Cardiac fibroblast (primary cell): Measurements from ENCODE around the gene DCPS.

Experiments used
- DNase-seq, 2 donors: peaks; one replicate each; pipeline versions ENCODE4 v3.0.0 to v3.0.0-alpha.2; 2010; ENCODE audit warnings: low read depth in 2 of 2
- H3K4me3 ChIP-seq, 2 donors: replicated peaks in 1 of 2; 1 replicate in 1 of 2; 2 replicates in 1 of 2; pipeline ENCODE4 v1.5.1; 2011; ENCODE audit warnings: low read depth in 2 of 2, low read length in 2 of 2, mild to moderate bottlenecking in 2 of 2, moderate library complexity in 1 of 2
- TF ChIP-seq, protein P1 (sequence below): IDR thresholded peaks from one replicate; pipeline ENCODE4 v1.5.1; 2011; ENCODE audit warnings: low read depth, mild to moderate bottlenecking, low read length, inconsistent platforms

Gene DCPS

DNA sequence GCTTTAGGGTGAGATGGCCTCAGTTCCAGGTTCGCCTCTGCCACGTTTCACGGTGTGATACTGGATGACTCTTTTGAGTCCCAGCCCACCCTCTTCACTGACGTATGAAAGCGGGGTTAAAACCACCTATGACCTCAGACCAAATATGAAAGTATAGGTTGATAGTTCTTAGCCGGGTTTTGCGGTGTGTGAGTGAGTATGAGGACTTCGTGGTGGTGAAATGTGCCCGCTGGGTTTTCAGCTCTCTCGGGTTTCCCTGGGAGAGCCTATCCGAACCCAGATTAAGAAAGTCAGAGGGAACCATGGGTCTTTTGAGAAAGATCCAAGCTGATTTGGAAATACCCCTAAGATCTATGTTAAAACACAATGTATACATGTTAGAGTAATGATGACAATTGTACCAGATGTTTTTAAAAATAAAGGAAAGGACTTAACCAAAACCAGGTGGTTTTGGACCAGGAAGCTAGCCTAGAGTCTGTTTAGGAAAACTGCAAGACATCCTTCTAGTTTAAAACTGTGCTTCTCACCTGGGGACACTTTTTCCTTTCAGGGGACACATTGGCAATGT lies 25.9 kb downstream of the DCPS start:
- H3K4me3 ChIP-seq: no peak overlapping the region
- TF ChIP-seq, protein P1, sequence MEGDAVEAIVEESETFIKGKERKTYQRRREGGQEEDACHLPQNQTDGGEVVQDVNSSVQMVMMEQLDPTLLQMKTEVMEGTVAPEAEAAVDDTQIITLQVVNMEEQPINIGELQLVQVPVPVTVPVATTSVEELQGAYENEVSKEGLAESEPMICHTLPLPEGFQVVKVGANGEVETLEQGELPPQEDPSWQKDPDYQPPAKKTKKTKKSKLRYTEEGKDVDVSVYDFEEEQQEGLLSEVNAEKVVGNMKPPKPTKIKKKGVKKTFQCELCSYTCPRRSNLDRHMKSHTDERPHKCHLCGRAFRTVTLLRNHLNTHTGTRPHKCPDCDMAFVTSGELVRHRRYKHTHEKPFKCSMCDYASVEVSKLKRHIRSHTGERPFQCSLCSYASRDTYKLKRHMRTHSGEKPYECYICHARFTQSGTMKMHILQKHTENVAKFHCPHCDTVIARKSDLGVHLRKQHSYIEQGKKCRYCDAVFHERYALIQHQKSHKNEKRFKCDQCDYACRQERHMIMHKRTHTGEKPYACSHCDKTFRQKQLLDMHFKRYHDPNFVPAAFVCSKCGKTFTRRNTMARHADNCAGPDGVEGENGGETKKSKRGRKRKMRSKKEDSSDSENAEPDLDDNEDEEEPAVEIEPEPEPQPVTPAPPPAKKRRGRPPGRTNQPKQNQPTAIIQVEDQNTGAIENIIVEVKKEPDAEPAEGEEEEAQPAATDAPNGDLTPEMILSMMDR: no peak
- DNase-seq: no peak

DNA sequence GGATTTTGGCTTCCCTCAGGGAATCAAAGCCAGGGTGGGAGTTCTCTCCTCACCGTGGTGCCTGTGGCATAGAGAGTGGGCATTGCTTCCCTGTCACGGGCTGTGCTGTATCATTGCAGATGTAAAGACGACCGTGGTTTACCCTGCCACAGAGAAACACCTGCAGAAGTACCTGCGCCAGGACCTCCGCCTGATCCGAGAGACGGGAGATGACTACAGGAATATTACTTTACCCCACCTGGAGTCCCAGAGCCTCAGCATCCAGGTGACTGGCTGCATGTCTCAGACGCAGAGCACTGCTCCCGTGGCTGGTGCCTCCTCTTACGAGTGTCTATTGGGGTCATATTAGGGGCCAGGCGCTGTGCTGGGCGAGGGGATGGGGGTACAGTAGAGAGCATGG lies 27.4 kb downstream of the DCPS start:
- DNase-seq: no peak

DNA sequence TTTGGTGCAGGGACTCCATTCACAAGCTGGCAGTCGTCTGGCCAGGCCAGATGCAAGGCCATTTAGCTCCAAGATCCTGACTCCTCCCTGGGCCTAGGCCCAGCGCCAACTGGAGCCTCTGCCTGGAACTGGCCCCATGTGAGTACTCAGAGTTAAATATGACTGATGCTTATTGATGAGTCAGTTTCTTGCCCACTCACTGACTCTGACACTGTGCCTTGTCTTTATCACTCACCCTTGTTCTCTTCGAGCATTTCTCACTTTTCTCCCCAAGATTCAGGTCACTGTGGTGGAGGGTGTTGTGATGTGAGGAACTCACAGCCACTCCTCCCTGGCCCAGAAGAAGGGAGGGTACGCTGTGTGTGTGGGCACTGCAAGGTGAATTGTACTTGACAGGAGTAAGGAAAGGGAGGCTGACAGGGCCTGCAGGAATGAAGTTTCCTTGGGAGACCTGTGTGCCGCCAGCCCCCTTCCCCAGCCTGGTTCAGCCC lies 28.4 kb downstream of the DCPS start:
- no peak overlapping the region for H3K4me3 ChIP-seq
- peak; percentile 84 to 90 for DNase-seq
- TF ChIP-seq, protein P1: no peak

More for the DNA sequence above, 27.4 kb downstream of the DCPS start:
- TF ChIP-seq, protein P1: no peak
- no peak overlapping the region for H3K4me3 ChIP-seq

DNA sequence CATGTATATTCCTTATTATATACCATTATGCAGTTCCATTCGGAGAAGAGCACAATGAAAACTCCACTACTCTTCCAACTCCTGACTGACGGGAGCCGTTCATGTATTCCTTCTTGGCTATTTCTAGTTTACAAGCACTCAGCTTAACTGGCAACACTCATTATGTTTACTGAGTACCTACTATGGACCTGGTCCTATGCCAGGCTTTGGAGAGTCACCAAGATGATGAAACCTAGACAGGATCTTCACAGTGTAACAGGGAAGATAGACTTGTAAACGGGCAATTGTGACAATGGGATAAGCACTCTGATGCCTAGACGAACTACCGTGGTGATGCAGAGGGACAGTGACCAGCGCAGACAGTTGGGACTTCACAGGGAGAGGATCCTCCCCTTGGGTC lies 29.3 kb downstream of the DCPS start:
- no peak for DNase-seq
- H3K4me3 ChIP-seq: no peak overlapping the region
- TF ChIP-seq, protein P1: no peak

DNA sequence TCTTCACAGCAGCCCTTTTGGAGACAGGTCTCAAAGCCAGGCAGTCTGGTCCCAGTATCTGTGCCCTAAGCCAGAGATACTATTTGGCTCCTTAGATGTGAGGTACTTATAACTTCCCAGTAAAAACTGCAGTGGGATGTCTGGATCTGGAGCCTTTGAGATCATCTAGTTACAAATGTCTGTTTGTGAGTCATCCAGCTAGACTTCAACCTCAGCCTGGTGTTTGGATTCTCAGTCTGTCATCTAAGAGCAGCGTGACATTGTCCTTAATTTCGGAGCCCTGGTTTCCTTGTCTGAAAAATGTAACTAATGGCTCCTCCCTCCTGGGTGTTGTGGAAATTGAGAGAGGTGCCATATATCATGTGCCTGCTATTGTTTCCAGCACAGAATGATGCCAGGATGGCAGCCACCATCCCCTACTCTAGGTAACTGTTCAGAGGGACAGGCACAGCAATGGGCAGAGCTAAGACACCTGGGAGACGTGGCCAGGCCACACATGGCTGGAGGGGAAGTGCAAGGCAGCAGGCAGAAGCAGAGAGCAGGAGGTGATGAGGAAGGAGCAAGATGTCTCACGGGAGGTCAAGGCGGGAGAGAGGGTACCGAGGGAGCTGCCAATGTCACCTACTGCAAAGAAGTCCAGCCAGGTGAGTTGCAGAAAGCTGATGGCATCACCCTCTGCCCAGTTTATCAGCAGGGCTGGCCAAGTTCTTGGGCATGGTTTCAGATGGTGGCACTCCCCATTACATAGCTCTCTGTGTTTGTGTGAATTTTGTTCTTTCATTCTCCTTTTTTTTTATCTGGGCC lies 31.0 kb downstream of the DCPS start:
- H3K4me3 ChIP-seq: no peak overlapping the region
- peak in 1 of 2 donors; percentile 51 for DNase-seq
- TF ChIP-seq, protein P1: no peak

DNA sequence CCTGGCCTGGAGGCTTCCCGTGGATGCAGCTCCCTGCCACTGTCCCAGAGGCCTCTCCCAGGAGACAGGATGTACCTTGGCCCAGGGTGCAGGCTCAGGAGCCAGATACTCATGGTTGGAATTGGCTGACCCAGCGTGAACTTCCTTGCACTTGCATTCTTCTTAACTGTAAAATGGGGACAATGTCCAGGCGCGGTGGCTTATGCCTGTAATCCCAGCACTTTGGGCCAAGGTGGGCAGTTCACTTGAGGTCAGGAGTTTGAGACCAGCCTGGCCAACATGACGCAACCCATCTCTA lies 31.6 kb downstream of the DCPS start:
- TF ChIP-seq, protein P1: no peak
- no peak for DNase-seq

More for the DNA sequence above, 31.6 kb downstream of the DCPS start:
- no peak overlapping the region for H3K4me3 ChIP-seq
